Measurements from ENCODE around the gene RBM39. TPM values are rescaled to one million over a fixed set of nuclear protein-coding genes. Genes with fewer than 3 reads are reported as not detected.

RBM39 gene
- total and polyA plus RNA-seq, 2 of the 13 experiments (the other 11 are each of a cell fraction or from before 2014, with no cell fraction given), result 788 to 920 TPM

- TF ChIP-seq HNRNPUL1 (IDR thresholded peaks at IDR 0.05; ENCODE audit: low read depth, low read length) (no peak), ZNF563 (CRISPR knock-in tag; IDR thresholded peaks at IDR 0.05) (peak; percentile 29; the same call in 1 of the 2 replicates), ZNF318 (CRISPR knock-in tag; IDR thresholded peaks at IDR 0.05) (no peak), ZNF619 (CRISPR knock-in tag; IDR thresholded peaks at IDR 0.05) (0 out of 2 replicates have a peak, but pooled peaks have one; percentile 43), ZNF136 (CRISPR knock-in tag; IDR thresholded peaks at IDR 0.05; ENCODE audit: low read depth) (no peak), ZNF362 (CRISPR knock-in tag; IDR thresholded peaks at IDR 0.05; ENCODE audit: borderline replicate concordance) (0 out of 2 replicates have a peak, but pooled peaks have one; percentile 38), KLF6 (CRISPR knock-in tag; IDR thresholded peaks at IDR 0.05) (no peak), ZNF598 (CRISPR knock-in tag; IDR thresholded peaks at IDR 0.05; ENCODE audit: borderline replicate concordance) (no peak), MYNN (CRISPR knock-in tag; IDR thresholded peaks at IDR 0.05; ENCODE audit: low read depth) (0 out of 2 replicates have a peak, but pooled peaks have one; percentile 24), ZFAT (CRISPR knock-in tag; conservative IDR thresholded peaks at IDR 0.05) (no peak), JUN (CRISPR knock-in tag; IDR thresholded peaks at IDR 0.05) (no peak), ZNF574 (CRISPR knock-in tag; IDR thresholded peaks at IDR 0.05) (no peak), JDP2 (CRISPR knock-in tag; IDR thresholded peaks at IDR 0.05; ENCODE audit: borderline replicate concordance) (no peak), TGIF2 (CRISPR knock-in tag; IDR thresholded peaks at IDR 0.05) (no peak), ATF7-NPFF (CRISPR knock-in tag; IDR thresholded peaks at IDR 0.05; ENCODE audit: low read depth) (no peak)
Observed at GRCh38 chr20:35720165-35721123, 21.6 kb downstream of the RBM39 start (continued).
